Duodenal mucosa (tissue), 2 donors: ENCODE data around the gene TTF2.
"Not testable (repeated sequence)": the region's sequence is repeated elsewhere in the genome, so short reads cannot be mapped to it uniquely, and the experiment has no call there.

Experiments used
- H3K27ac ChIP-seq: one replicate; pipeline ENCODE4 v1.7.0; 2013; ENCODE audit warnings: low read depth, low read length
- H3K27me3 ChIP-seq, 2 donors: one replicate each; pipeline ENCODE4 v1.7.0; 2013; ENCODE audit warnings: low read length in 2 of 2, control low read depth in 1 of 2; ENCODE audit not compliant: insufficient read depth in 2 of 2, control insufficient read depth in 1 of 2
- H3K36me3 ChIP-seq, 2 donors: one replicate each; pipeline ENCODE4 v1.7.0; 2013; ENCODE audit warnings: low read length in 2 of 2, control low read depth in 1 of 2; ENCODE audit not compliant: insufficient read depth in 2 of 2, control insufficient read depth in 1 of 2
- H3K4me1 ChIP-seq, 2 donors: one replicate each; pipeline ENCODE4 v1.7.0; 2013; ENCODE audit warnings: low read length in 2 of 2, control low read depth in 1 of 2; ENCODE audit not compliant: insufficient read depth in 2 of 2, control insufficient read depth in 1 of 2
- H3K4me3 ChIP-seq, 2 donors: one replicate each; pipeline ENCODE4 v1.7.0; 2013; ENCODE audit warnings: low read length in 2 of 2, low read depth in 1 of 2
- H3K9ac ChIP-seq, 2 donors: one replicate each; pipeline ENCODE4 v1.7.0; 2013; ENCODE audit warnings: low read length in 2 of 2, low read depth in 1 of 2
- H3K9me3 ChIP-seq, 2 donors: one replicate each; pipeline ENCODE4 v1.7.0; 2013; ENCODE audit warnings: low read length in 2 of 2, control low read depth in 1 of 2; ENCODE audit not compliant: control insufficient read depth in 1 of 2

Gene TTF2

GRCh38 chr1:117101334-117101733, 41.2 kb downstream of the TTF2 start:
- H3K9me3 ChIP-seq: no peaks in the 10 kb centered on the region
- H3K27me3 ChIP-seq: no peaks in the 10 kb centered on the region
- peaks cover 10 to 11% of the 10 kb centered on the region in 2 donors for H3K4me1 ChIP-seq
- no peak overlapping the region for H3K27ac ChIP-seq
- peaks cover 19 to 45% of the 10 kb centered on the region in 2 donors for H3K36me3 ChIP-seq
- no peak overlapping the region for H3K4me3 ChIP-seq
- H3K9ac ChIP-seq: no peak overlapping the region

- not testable (repeated sequence) for H3K4me3 ChIP-seq, H3K9me3 ChIP-seq, H3K27me3 ChIP-seq, H3K9ac ChIP-seq, H3K27ac ChIP-seq
- H3K4me1 ChIP-seq: peaks cover 8 to 11% of the 10 kb centered on the region in 2 donors
- H3K36me3 ChIP-seq: peaks cover 19 to 45% of the 10 kb centered on the region in 2 donors
These were observed 41.7 kb downstream of the TTF2 start for GRCh38 chr1:117101858-117102257.

- Histone ChIP-seq H3K27ac (no peak overlapping the region), H3K27me3 (no peaks in the 10 kb centered on the region), H3K9ac (no peak overlapping the region), H3K4me3 (no peak overlapping the region), H3K36me3 (peaks cover 11 to 26% of the 10 kb centered on the region in 2 donors), H3K9me3 (no peaks in the 10 kb centered on the region), H3K4me1 (no peaks in the 10 kb centered on the region)
These were observed 44.9 kb downstream of the TTF2 start for GRCh38 chr1:117104986-117105385.

GRCh38 chr1:117105722-117106121, 45.6 kb downstream of the TTF2 start:
- peaks cover 11 to 21% of the 10 kb centered on the region in 2 donors for H3K36me3 ChIP-seq
- no peaks in the 10 kb centered on the region for H3K4me1 ChIP-seq
- H3K27me3 ChIP-seq: no peaks in the 10 kb centered on the region
- H3K4me3 ChIP-seq: no peak overlapping the region
- no peaks in the 10 kb centered on the region for H3K9me3 ChIP-seq
- no peak overlapping the region for H3K27ac ChIP-seq
- H3K9ac ChIP-seq: no peak overlapping the region

DNA sequence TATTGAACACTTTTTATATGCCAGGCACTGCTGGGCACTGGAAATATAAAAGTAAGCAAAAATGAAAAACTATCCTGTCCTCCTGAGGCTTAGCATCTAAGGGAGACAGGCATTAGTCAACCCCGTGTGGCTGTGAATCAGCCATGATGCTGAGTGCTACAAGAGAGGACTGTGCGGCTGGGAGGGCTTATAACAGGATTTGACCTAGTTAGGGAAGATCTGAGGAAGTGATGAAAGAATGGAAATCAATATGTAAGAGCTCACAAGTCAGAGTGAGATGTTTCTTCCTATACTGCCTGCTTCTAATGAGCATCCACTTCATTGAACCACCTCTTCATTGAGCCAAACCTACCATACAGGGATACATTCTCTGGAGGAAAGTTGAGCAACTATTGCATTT, 46.4 kb downstream of the TTF2 start:
- H3K27me3 ChIP-seq: no peaks in the 10 kb centered on the region
- H3K9ac ChIP-seq: no peak overlapping the region
- H3K4me1 ChIP-seq: no peaks in the 10 kb centered on the region
- H3K36me3 ChIP-seq: peaks cover 11 to 20% of the 10 kb centered on the region in 2 donors
- no peak overlapping the region for H3K27ac ChIP-seq
- no peaks in the 10 kb centered on the region for H3K9me3 ChIP-seq
- no peak overlapping the region for H3K4me3 ChIP-seq

DNA sequence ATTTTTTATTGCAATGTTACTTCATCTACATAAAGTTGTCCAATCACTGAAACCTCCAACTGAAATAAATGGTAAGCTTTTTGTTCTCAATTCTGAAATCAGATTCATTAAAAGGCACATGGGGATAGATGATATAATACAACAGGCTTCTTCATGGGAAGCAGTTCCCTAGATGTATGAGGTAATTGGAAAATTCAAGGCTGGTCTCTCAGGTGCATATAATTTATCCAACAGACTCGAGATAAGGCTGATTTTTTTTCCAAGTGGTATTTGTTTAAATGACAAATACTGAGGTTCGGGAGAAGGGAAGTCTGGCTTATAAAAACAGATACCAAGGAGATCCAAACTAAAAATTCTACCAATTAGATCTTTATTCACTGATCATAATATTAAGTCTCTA, 47.2 kb downstream of the TTF2 start:
- Histone ChIP-seq H3K9ac (no peak overlapping the region), H3K9me3 (no peaks in the 10 kb centered on the region), H3K27me3 (no peaks in the 10 kb centered on the region), H3K36me3 (peaks cover 8 to 15% of the 10 kb centered on the region in 2 donors), H3K4me1 (no peaks in the 10 kb centered on the region), H3K4me3 (no peak overlapping the region), H3K27ac (no peak overlapping the region)

DNA sequence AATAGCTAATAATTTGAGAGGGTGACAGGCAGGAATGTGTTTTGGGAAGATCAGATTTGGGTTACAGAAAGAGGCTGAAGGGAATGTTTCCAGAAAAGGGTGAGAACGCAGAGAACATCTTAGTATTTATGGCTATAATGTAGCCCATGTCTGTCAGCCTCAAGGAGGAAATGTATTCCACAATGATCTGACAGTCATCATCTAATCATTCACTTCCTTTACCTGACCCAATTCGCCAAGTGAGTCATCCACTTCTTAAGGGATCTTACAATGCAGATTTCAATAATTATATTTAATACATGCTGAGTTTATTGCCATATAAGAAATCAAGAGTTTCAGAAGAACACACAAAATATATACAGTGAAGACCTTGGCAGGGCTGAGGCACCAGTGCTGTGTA, 50.6 kb downstream of the TTF2 start:
- Histone ChIP-seq H3K4me3 (no peak overlapping the region), H3K36me3 (peaks cover 0 to 14% of the 10 kb centered on the region in 2 donors), H3K9ac (no peak overlapping the region), H3K4me1 (no peaks in the 10 kb centered on the region), H3K27ac (no peak overlapping the region), H3K27me3 (no peaks in the 10 kb centered on the region), H3K9me3 (no peaks in the 10 kb centered on the region)

GRCh38 chr1:117112047-117112717, 52.1 kb downstream of the TTF2 start:
- Histone ChIP-seq H3K36me3 (peaks cover 0 to 14% of the 10 kb centered on the region in 2 donors), H3K4me1 (peaks cover 3 to 4% of the 10 kb centered on the region in 2 donors), H3K9me3 (no peaks in the 10 kb centered on the region), H3K9ac (no peak overlapping the region), H3K4me3 (no peak overlapping the region), H3K27ac (no peak overlapping the region), H3K27me3 (no peaks in the 10 kb centered on the region)

DNA sequence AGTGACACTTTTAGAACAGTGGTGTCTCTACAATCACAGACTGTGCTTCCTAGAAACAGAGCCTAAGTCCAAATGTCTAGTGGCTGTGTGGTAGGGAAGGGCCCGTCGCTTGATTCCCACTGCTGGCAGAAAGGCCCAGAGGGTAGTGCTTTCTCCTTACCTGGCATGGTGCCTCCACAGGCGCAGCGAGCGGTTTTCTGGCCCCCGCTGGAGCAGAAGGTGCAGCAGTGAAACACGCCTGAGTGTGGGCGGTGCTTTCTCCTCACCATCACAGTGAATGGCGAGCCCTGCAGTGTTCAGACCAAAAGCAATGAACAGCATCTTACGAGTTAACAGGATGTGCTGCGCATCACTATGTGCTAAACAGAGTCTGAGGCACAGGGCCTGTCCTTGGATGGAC, 53.1 kb downstream of the TTF2 start:
- Histone ChIP-seq H3K9ac (no peak overlapping the region), H3K4me3 (no peak overlapping the region), H3K27me3 (no peaks in the 10 kb centered on the region), H3K36me3 (peaks cover 0 to 14% of the 10 kb centered on the region in 2 donors), H3K27ac (no peak overlapping the region), H3K4me1 (peaks cover 12 to 14% of the 10 kb centered on the region in 2 donors), H3K9me3 (no peaks in the 10 kb centered on the region)

GRCh38 chr1:117114877-117115276, 54.8 kb downstream of the TTF2 start:
- H3K4me3 ChIP-seq: no peak overlapping the region
- no peak overlapping the region for H3K9ac ChIP-seq
- H3K27me3 ChIP-seq: no peaks in the 10 kb centered on the region
- H3K4me1 ChIP-seq: peaks cover 16 to 19% of the 10 kb centered on the region in 2 donors
- H3K9me3 ChIP-seq: no peaks in the 10 kb centered on the region
- no peak overlapping the region for H3K27ac ChIP-seq
- H3K36me3 ChIP-seq: peaks cover 0 to 14% of the 10 kb centered on the region in 2 donors
